ENCODE measurements around the gene B3GNT5.

DNA sequence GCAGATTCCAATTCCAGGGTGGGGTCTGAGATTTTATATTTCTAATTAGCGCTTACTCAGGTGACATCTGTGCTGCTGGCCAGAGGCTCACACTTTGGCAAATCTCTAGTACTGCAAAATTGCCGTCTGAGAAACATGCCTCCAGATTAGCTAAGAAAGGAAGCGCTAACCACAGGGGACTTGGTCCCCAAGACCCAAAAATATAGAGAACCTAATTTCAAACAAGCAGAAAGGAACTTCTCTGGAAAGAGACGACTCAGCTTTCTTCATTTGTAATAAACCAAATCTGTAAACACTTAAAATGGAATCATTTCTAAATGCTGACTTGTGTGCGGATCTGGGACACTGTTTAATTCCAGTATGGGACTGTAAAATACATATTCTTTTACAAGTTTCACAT lies 55.7 kb downstream of the B3GNT5 start:
- TF ChIP-seq, protein P1, sequence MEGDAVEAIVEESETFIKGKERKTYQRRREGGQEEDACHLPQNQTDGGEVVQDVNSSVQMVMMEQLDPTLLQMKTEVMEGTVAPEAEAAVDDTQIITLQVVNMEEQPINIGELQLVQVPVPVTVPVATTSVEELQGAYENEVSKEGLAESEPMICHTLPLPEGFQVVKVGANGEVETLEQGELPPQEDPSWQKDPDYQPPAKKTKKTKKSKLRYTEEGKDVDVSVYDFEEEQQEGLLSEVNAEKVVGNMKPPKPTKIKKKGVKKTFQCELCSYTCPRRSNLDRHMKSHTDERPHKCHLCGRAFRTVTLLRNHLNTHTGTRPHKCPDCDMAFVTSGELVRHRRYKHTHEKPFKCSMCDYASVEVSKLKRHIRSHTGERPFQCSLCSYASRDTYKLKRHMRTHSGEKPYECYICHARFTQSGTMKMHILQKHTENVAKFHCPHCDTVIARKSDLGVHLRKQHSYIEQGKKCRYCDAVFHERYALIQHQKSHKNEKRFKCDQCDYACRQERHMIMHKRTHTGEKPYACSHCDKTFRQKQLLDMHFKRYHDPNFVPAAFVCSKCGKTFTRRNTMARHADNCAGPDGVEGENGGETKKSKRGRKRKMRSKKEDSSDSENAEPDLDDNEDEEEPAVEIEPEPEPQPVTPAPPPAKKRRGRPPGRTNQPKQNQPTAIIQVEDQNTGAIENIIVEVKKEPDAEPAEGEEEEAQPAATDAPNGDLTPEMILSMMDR (conservative IDR thresholded peaks at IDR 0.05; ENCODE audit: low read depth, low read length), result no peak
- TF ChIP-seq EZH2 (IDR thresholded peaks at IDR 0.05; ENCODE audit: borderline replicate concordance, low read depth, low read length, poor library complexity, severe bottlenecking), result no peak
